H1 (cell line): ENCODE measurements around the gene MYBPC1. TPM values are rescaled to one million over a fixed set of nuclear protein-coding genes. Genes with fewer than 3 reads are reported as not detected.

ENCODE experiments used
- BRCA1 ChIP-seq: IDR thresholded peaks from 2 replicates; pipeline ENCODE4 v1.6.1; 2012; ENCODE audit warnings: low read depth, low read length, improper control_type of control experiment
- CTBP2 ChIP-seq: IDR thresholded peaks from 2 replicates; pipeline ENCODE4 v1.7.0; 2011; ENCODE audit warnings: borderline replicate concordance, mild to moderate bottlenecking, moderate library complexity, mixed read lengths, low read length; ENCODE audit not compliant: insufficient read depth, insufficient read length
- EZH2 ChIP-seq: fragments of 200-600 bp; sonication (generic); IDR thresholded peaks from 2 replicates; pipeline ENCODE4 v1.7.1; 2012; ENCODE audit warnings: low read depth, mild to moderate bottlenecking, moderate library complexity, low read length, inconsistent platforms; ENCODE audit not compliant: severe bottlenecking
- RXRA ChIP-seq: IDR thresholded peaks from 2 replicates; pipeline ENCODE4 v1.6.1; 2011; ENCODE audit warnings: low read depth, mild to moderate bottlenecking, low read length, moderate library complexity; ENCODE audit not compliant: insufficient read depth
- SIX5 ChIP-seq: IDR thresholded peaks from 2 replicates; pipeline ENCODE4 v1.6.1; 2011; ENCODE audit warnings: mild to moderate bottlenecking, low read depth, low read length
- SRF ChIP-seq: IDR thresholded peaks from 2 replicates; pipeline ENCODE4 v1.6.1; 2011; ENCODE audit warnings: mild to moderate bottlenecking, low read depth, low read length, moderate library complexity
- polyA plus RNA-seq, 7 experiments: library from polyadenylated mRNA; depleted of rRNA in 3 of 7; stranded (reverse) in 5 of 7; unstranded in 2 of 7; fragments of >200 nt in 5 of 7; fragments of 200-250 nt in 2 of 7; gene quantifications; 1 replicate in 5 of 7; 2 replicates in 1 of 7; 4 replicates in 1 of 7; pipeline versions ENCODE4 v1.2.1 to v1.2.3, GENCODE V29; 2011 to 2013; ENCODE audit warnings: missing spikeins in 2 of 7, mixed read lengths in 2 of 7
- total RNA-seq: library from RNA; stranded (reverse); fragmentation: NEBNext Ultra II Directional; extraction: Animal tissue kit (Norgen Biotek cat#: 25700); gene quantifications from 2 replicates; pipeline ENCODE4 v1.2.1, GENCODE V29; 2021
- TF ChIP-seq, protein P1 (sequence below): IDR thresholded peaks from 2 replicates; pipeline ENCODE4 v1.6.1; 2011; ENCODE audit warnings: low read depth, mild to moderate bottlenecking, low read length; ENCODE audit not compliant: insufficient read depth

The MYBPC1 gene
- total and polyA plus RNA-seq, 2 of the 8 experiments (the other 6 are each of a cell fraction or from before 2014, with no cell fraction given) = not detected

- TF ChIP-seq SRF = no peak
- no peak for TF ChIP-seq SIX5
- no peak for TF ChIP-seq EZH2
- TF ChIP-seq CTBP2 = no peak
- TF ChIP-seq, protein P1, sequence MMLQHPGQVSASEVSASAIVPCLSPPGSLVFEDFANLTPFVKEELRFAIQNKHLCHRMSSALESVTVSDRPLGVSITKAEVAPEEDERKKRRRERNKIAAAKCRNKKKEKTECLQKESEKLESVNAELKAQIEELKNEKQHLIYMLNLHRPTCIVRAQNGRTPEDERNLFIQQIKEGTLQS = no peak
- no peak for TF ChIP-seq RXRA
- no peak for TF ChIP-seq BRCA1
Observed at GRCh38 chr12:101713059-101713682, 118.4 kb downstream of the MYBPC1 start (continued).
